GM06990 (cell line): Measurements from ENCODE around the gene RAB31.

Experiments used
- DNase-seq: peaks from one replicate; pipeline ENCODE4 v3.0.0-alpha.2; 2011; ENCODE audit not compliant: insufficient read length; ENCODE audit errors: extremely low read depth
- H3K27me3 ChIP-seq: replicated peaks from 2 replicates; pipeline ENCODE4 v1.6.0; 2011; ENCODE audit warnings: low read length; ENCODE audit not compliant: control insufficient read depth, insufficient read depth
- H3K36me3 ChIP-seq: 2 replicates; pipeline ENCODE4 v1.5.1; 2011; ENCODE audit warnings: low read length; ENCODE audit not compliant: control insufficient read depth, insufficient read depth
- H3K4me3 ChIP-seq: replicated peaks from 2 replicates; pipeline ENCODE4 v1.5.1; 2011; ENCODE audit warnings: low read depth, mild to moderate bottlenecking, control low read depth, low read length
- TF ChIP-seq, protein P1 (sequence below): IDR thresholded peaks from 2 replicates; pipeline ENCODE4 v1.5.1; 2011; ENCODE audit warnings: low read length, control low read depth, mild to moderate bottlenecking, inconsistent platforms; ENCODE audit not compliant: insufficient read depth, poor library complexity, severe bottlenecking

The RAB31 gene

DNA sequence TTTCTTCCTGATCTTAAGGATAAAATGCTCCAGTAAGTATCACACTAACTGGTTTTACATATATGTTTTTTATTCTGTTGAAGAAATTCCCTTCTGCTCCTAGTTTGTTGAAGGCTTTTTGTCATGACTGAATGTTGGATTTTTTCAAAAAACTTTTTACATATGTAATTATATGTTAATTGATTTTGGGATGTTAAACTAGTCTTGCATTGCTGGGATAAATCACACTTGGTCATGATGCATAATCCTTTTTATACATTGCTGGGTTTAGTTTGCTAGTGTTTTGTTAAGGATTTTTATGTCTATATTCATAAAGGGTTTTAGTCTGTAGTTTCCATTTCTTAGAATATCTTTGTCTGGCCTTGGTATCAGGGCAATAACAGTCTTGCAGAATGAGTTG lies 112.0 kb downstream of the RAB31 start:
- DNase-seq, result no peak
- no peak overlapping the region for H3K4me3 ChIP-seq
- H3K36me3 ChIP-seq, result peaks cover 2% of the 10 kb centered on the region; the same call in 1 of the 2 replicates
- TF ChIP-seq, protein P1, sequence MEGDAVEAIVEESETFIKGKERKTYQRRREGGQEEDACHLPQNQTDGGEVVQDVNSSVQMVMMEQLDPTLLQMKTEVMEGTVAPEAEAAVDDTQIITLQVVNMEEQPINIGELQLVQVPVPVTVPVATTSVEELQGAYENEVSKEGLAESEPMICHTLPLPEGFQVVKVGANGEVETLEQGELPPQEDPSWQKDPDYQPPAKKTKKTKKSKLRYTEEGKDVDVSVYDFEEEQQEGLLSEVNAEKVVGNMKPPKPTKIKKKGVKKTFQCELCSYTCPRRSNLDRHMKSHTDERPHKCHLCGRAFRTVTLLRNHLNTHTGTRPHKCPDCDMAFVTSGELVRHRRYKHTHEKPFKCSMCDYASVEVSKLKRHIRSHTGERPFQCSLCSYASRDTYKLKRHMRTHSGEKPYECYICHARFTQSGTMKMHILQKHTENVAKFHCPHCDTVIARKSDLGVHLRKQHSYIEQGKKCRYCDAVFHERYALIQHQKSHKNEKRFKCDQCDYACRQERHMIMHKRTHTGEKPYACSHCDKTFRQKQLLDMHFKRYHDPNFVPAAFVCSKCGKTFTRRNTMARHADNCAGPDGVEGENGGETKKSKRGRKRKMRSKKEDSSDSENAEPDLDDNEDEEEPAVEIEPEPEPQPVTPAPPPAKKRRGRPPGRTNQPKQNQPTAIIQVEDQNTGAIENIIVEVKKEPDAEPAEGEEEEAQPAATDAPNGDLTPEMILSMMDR, result no peak
- H3K27me3 ChIP-seq, result no peaks in the 10 kb centered on the region

DNA sequence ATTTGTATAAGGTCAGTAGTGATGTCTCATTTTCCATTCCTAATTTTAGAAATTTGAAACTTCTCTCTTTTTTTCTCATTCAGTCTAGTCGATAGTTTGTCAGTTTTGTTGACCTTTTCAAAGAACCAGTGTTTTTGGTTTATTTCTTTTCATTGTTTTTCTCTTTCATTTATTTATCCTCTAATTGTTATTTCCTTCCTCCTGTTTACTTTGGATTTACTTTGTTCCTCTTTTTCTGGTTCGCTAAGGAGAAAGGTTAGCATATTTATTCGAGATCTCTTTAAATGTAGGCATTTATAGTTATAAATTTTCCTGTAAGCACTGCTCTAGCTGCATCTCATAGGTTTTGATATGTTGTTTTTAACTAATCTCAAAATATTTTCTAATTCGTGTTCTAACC lies 112.6 kb downstream of the RAB31 start:
- TF ChIP-seq, protein P1, result no peak

DNA sequence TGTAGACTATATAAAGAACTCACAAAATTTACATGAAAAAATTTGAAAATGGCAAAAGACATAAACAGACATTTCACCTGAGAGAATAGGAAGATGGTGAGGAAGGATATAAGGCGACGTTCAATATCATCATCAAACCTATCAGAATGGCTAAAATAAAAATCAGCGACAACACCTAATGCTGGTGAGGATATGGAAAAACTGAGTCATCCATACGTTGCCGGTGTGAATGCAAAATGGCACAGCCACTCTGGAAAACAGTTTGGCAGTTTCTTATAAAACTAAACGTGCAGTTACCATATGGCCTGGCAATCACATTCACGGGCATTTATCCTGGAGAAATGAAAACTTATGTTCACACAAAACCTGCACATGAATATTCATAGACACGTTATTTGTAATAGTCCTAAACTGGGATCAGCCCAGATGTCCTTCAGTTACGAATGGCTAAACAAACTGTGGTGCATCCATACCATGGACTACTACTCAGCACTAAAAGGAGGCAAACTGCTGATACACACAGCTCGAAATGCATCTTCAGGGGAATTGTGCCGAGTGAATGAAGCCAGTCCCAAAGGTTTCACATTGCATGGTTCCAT lies 114.6 kb downstream of the RAB31 start:
- TF ChIP-seq, protein P1, result no peak
- Histone ChIP-seq H3K27me3 (no peaks in the 10 kb centered on the region), H3K4me3 (no peak overlapping the region), H3K36me3 (no peaks in the 10 kb centered on the region)
- no peak for DNase-seq

More for the DNA sequence above, 112.6 kb downstream of the RAB31 start:
- no peaks in the 10 kb centered on the region for H3K27me3 ChIP-seq
- no peak overlapping the region for H3K4me3 ChIP-seq
- H3K36me3 ChIP-seq, result peaks cover 2% of the 10 kb centered on the region; the same call in 1 of the 2 replicates
- no peak for DNase-seq

DNA sequence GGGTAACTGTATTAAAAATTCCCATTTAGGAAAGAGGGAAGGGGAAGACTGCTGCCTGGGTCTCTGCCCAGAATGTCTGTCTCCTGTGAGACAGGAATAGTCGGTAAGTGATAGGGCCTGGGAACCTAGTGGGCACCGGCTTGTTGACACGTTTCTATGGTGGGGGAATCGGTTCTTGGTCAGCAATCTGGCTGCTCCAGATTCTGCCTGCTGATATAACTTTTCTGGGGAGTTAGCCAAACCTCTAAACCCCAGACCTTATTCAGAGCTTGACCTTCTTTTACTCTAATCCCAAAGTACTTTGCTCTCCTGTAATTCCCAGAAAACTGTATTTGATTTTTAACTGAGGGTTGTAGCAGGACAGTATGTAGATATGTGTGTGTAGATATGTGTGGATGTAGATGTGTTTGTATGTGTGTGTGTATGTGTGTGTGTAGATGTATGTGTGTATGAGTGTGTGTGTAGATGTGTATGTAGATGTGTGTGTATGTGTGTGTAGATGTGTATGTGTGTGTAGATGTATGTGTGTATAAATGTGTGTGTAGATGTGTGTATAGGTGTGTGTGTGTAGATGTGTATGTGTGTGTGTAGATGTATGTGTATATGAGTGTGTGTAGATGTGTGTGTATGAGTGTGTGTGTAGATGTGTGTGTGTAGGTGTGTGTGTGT lies 115.8 kb downstream of the RAB31 start:
- TF ChIP-seq, protein P1, result no peak
- no peak for DNase-seq
- H3K36me3 ChIP-seq, result no peaks in the 10 kb centered on the region
- no peaks in the 10 kb centered on the region for H3K27me3 ChIP-seq
- no peak overlapping the region for H3K4me3 ChIP-seq

DNA sequence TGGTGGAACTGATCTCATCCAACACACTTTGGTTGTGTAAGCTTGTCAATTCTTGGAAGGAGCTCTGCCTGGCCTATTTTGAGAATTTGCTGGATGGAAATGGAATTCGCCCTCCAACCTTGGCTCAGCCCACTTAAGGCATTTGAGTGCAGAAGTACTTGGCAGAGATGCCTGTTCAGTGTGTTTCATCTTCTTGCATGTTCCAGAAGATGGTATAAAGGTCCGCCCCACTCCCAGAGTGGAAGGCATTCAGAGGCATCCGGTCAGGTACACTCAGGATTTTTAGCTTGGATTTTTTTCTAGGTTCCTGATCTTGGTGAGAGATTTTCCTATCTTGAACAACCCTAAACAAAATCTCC lies 116.4 kb downstream of the RAB31 start:
- TF ChIP-seq, protein P1, result no peak
- H3K36me3 ChIP-seq, result no peaks in the 10 kb centered on the region
- DNase-seq, result no peak

More for the DNA sequence above, 116.4 kb downstream of the RAB31 start:
- Histone ChIP-seq H3K27me3 (no peaks in the 10 kb centered on the region), H3K4me3 (no peak overlapping the region)
